Measurements from ENCODE around the gene HOXC5. TPM values are rescaled to one million over a fixed set of nuclear protein-coding genes. Genes with fewer than 3 reads are reported as not detected.
A peak's percentile ranks its signal among the peaks of the same experiment; 100 is the strongest.
"Not testable (repeated sequence)": the region's sequence is repeated elsewhere in the genome, so short reads cannot be mapped to it uniquely, and the experiment has no call there.

HOXC5 gene
- total RNA-seq, 1 donor from 2014 or later, result not detected

DNA sequence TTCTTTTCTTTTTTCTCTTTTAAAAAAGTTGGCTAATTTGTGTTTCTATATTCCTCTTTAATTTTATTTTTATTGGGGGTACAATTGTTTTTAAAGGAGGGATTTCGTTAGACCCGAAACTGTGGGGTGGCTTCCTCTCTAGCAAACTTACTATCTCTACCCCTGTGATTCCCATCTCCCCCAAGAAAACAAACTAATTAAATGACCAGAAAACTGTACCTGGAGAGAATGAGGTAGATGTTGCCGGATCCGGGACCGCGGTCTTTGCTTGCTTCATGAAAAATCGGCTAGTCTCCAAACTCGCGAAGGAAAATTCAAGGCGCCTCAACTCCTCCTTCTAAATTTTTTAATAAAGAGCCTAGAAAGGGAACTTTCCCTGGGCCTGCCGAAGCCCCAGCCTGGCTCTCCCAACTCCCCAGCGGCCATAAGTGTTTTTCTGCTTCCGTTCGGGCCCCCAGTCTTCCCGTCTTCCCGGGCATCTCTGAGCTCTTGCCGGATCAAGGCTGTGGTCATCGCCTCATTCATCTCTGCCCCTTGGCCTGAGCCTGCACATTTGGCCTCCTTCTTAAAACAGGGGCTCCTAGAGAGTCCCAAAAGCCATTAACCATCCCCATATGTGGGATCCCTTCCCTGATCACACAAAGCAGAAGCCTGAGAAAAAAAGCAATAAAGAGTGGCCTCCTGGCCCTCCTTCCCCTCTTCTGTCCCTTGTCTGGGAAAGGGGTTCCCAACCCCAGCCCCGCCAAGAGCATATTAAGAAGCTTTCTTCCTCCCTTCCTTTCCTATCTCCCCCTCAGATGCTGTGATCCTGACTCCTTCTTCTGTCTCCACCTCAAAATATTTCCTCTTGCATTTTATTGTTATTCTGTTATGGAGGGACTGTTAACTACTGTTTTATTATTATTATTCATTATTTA, 47.4 kb downstream of the HOXC5 start:
- Mint-ChIP-seq H3K4me1 (ENCODE audit: unreplicated experiment) (peaks cover 17% of the 10 kb centered on the region), H3K27me3 (ENCODE audit: unreplicated experiment) (peaks cover 42% of the 10 kb centered on the region)
- not testable (repeated sequence) for H3K36me3 Mint-ChIP-seq (ENCODE audit: low read depth, unreplicated experiment); H3K9me3 Mint-ChIP-seq (ENCODE audit: unreplicated experiment); DNase-seq (ENCODE audit: low spot score); H3K27ac Mint-ChIP-seq (ENCODE audit: unreplicated experiment); H3K4me3 Mint-ChIP-seq (ENCODE audit: unreplicated experiment)

DNA sequence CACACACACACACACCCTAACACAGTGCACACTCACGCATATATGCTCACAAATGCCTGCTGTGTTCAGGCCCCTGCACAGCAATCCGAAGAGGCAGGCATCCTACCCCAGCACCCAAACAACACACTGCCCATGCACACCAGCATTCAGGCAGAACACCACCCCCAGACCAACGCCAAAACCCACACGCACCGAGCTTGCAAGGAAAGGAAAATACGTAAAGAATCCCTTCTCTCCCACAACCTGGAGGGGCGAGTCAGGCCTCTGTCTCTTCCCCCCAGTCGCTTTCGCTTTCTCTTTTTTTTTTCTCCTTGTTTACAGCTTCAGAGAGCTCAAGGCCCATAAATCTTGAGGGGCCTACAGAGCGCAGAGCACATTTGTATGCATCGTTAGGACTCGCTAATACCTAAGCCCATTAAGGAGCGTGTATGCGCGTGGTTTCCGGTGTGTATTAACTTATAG, 48.2 kb downstream of the HOXC5 start:
- not testable (repeated sequence) for H3K27ac Mint-ChIP-seq (ENCODE audit: unreplicated experiment); DNase-seq (ENCODE audit: low spot score); H3K9me3 Mint-ChIP-seq (ENCODE audit: unreplicated experiment); H3K4me3 Mint-ChIP-seq (ENCODE audit: unreplicated experiment); H3K36me3 Mint-ChIP-seq (ENCODE audit: low read depth, unreplicated experiment)
- H3K27me3 Mint-ChIP-seq (ENCODE audit: unreplicated experiment), result peaks cover 46% of the 10 kb centered on the region
- peaks cover 17% of the 10 kb centered on the region for H3K4me1 Mint-ChIP-seq (ENCODE audit: unreplicated experiment)

DNA sequence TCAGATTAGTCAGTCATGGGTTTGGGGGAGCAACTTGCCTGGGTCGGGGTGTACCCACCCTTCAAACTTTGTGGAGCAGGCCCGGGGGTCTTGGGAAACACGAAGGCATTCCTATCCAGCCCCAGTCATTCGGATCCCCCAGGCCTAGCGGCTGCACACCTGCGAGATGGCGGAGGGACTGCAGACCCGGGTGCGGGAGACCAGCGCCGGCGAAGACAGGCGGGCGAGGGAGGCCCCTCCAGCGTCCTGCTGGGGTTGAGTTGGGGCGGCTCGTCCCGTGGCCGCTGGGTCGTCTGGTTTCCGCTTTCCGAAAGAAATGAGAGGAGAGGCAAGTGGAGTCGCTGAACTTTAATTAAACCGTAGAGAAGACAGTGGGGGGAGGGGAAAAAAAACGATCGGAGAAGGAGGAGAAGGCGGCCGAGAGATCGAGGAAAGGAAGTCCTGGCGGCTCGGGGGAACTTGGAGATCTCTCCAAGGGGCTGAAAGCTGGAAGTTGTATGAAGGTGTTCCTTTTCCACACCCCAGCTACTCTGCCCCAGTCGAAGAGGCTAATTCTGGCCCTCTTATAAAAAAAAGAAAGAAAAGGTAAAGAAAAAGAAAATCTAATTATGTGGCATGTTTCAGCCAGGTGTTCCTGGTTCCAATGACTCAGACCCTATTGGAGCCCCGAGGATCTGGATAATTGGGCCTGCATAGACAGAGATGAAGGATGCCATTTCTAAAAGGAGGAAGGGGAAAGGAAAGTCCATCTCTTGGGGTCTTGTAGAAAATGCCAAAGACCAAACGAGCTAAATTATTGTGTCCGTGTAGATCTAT, 48.9 kb downstream of the HOXC5 start:
- H3K9me3 Mint-ChIP-seq (ENCODE audit: unreplicated experiment); H3K27ac Mint-ChIP-seq (ENCODE audit: unreplicated experiment); H3K36me3 Mint-ChIP-seq (ENCODE audit: low read depth, unreplicated experiment); H3K4me3 Mint-ChIP-seq (ENCODE audit: unreplicated experiment); DNase-seq (ENCODE audit: low spot score): not testable (repeated sequence)
- Mint-ChIP-seq H3K27me3 (ENCODE audit: unreplicated experiment) (peaks cover 48% of the 10 kb centered on the region), H3K4me1 (ENCODE audit: unreplicated experiment) (peaks cover 17% of the 10 kb centered on the region)

DNA sequence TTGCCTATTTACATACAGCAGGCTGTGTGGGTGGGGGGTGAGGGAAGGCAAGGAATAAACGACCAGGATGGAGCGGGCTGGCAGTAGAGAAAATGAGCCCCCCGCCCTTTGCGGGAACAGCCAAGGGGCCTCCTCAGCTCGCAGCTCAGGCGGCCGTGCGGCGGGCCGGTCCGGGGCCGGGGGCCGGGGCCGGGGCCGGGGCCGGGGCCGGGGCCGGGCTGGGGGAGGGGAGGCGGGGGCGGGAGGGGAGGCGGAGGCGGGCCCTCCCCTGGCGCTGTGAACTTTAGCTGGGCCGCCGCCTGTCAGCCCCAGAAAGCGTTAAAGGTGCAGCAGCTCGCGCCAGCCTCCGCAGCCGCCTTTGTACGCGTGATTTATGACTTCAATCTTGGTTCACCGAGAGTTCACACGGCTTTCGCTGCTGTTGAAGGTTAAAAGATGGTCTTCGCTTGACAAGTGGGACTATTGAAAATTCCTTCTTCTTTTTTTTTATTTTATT, 49.6 kb downstream of the HOXC5 start:
- no peaks in the 10 kb centered on the region for H3K36me3 Mint-ChIP-seq (ENCODE audit: low read depth, unreplicated experiment)
- H3K9me3 Mint-ChIP-seq (ENCODE audit: unreplicated experiment), result no peaks in the 10 kb centered on the region
- no peak overlapping the region for H3K27ac Mint-ChIP-seq (ENCODE audit: unreplicated experiment)
- H3K4me3 Mint-ChIP-seq (ENCODE audit: unreplicated experiment), result no peak overlapping the region
- H3K27me3 Mint-ChIP-seq (ENCODE audit: unreplicated experiment), result peaks cover 44% of the 10 kb centered on the region
- no peak for DNase-seq (ENCODE audit: low spot score)
- TF ChIP-seq, protein P1, sequence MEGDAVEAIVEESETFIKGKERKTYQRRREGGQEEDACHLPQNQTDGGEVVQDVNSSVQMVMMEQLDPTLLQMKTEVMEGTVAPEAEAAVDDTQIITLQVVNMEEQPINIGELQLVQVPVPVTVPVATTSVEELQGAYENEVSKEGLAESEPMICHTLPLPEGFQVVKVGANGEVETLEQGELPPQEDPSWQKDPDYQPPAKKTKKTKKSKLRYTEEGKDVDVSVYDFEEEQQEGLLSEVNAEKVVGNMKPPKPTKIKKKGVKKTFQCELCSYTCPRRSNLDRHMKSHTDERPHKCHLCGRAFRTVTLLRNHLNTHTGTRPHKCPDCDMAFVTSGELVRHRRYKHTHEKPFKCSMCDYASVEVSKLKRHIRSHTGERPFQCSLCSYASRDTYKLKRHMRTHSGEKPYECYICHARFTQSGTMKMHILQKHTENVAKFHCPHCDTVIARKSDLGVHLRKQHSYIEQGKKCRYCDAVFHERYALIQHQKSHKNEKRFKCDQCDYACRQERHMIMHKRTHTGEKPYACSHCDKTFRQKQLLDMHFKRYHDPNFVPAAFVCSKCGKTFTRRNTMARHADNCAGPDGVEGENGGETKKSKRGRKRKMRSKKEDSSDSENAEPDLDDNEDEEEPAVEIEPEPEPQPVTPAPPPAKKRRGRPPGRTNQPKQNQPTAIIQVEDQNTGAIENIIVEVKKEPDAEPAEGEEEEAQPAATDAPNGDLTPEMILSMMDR (IDR thresholded peaks at IDR 0.05; ENCODE audit: unreplicated experiment), result no peak
- H3K4me1 Mint-ChIP-seq (ENCODE audit: unreplicated experiment), result peaks cover 17% of the 10 kb centered on the region

Small RNA genes lying within 50 kb of the gene (microRNA-seq; reads per million reads assigned to microRNA genes)
- gene MIR196A2 (ENCODE audit: unreplicated experiment), result 22.0 reads per million, percentile 68 among the genes with 10 or more reads in this experiment
- 11.6 reads per million, percentile 61 among the genes with 10 or more reads in this experiment for gene MIR615 (ENCODE audit: unreplicated experiment)

Other genes starting within 250 kb of the HOXC5 start
- gene HOXC13, start 94.2 kb upstream of the HOXC5 start, total RNA-seq (ENCODE audit: unreplicated experiment), result 0.38 TPM
- 1.3 TPM for gene HOXC12, start 78.1 kb upstream of the HOXC5 start, total RNA-seq (ENCODE audit: unreplicated experiment)
- 0.38 TPM for gene HOXC11, start 59.9 kb upstream of the HOXC5 start, total RNA-seq (ENCODE audit: unreplicated experiment)
- gene HOTAIR, start 58.1 kb upstream of the HOXC5 start, total RNA-seq (ENCODE audit: unreplicated experiment), result 1.4 TPM
- gene HOXC10, start 47.9 kb upstream of the HOXC5 start, total RNA-seq (ENCODE audit: unreplicated experiment), result 1.9 TPM
- 0.28 TPM for gene HOXC9, start 32.9 kb upstream of the HOXC5 start, total RNA-seq (ENCODE audit: unreplicated experiment)
- not detected for gene HOXC8, start 24.1 kb upstream of the HOXC5 start, total RNA-seq (ENCODE audit: unreplicated experiment)
- 0.21 TPM for gene HOXC6, start 4.6 kb upstream of the HOXC5 start, total RNA-seq (ENCODE audit: unreplicated experiment)
- gene HOXC4, start 20.8 kb downstream of the HOXC5 start, total RNA-seq (ENCODE audit: unreplicated experiment), result not detected
- 24.2 TPM for gene SMUG1, start 155.9 kb downstream of the HOXC5 start, total RNA-seq (ENCODE audit: unreplicated experiment)
- 173 TPM for gene CBX5, start 247.1 kb downstream of the HOXC5 start, total RNA-seq (ENCODE audit: unreplicated experiment)
- 1,804 TPM for gene HNRNPA1, start 247.7 kb downstream of the HOXC5 start, total RNA-seq (ENCODE audit: unreplicated experiment)